Measurements from ENCODE around the gene CDC42BPG.
"Not testable (repeated sequence)": the region's sequence is repeated elsewhere in the genome, so short reads cannot be mapped to it uniquely, and the experiment has no call there.

CDC42BPG gene

GRCh38 chr11:64832467-64833197 lies 11.8 kb downstream of the CDC42BPG start:
- no peak for DNase-seq

- no peak for DNase-seq
Observed at GRCh38 chr11:64831411-64831891, 13.0 kb downstream of the CDC42BPG start.

- DNase-seq: no peak
Observed at GRCh38 chr11:64829536-64830251, 14.8 kb downstream of the CDC42BPG start.

GRCh38 chr11:64827451-64827839 lies 17.0 kb downstream of the CDC42BPG start:
- no peak for DNase-seq

- DNase-seq: no peak
Observed at GRCh38 chr11:64826578-64827450, 17.6 kb downstream of the CDC42BPG start.

- no peak for DNase-seq
Observed at GRCh38 chr11:64826062-64826461, 18.4 kb downstream of the CDC42BPG start.

GRCh38 chr11:64823568-64824119 lies 20.8 kb downstream of the CDC42BPG start:
- no peak for DNase-seq

- no peak for DNase-seq
Observed at GRCh38 chr11:64817476-64817875, 27.0 kb downstream of the CDC42BPG start.

- DNase-seq: not testable (repeated sequence)
Observed at GRCh38 chr11:64815433-64815832, 29.0 kb downstream of the CDC42BPG start.

GRCh38 chr11:64814712-64815187 lies 29.7 kb downstream of the CDC42BPG start:
- no peak for DNase-seq

- no peak for DNase-seq
Observed at GRCh38 chr11:64813826-64814225, 30.6 kb downstream of the CDC42BPG start.

- DNase-seq: no peak
Observed at GRCh38 chr11:64810891-64811272, 33.6 kb downstream of the CDC42BPG start.

- peak; percentile 95 for DNase-seq
Observed at GRCh38 chr11:64810271-64810890, 34.1 kb downstream of the CDC42BPG start, which contains the start of gene MEN1. MEN1 (minus strand) TSS chr11:64810551; CDS start chr11:64810109, 442 bp downstream.

- no peak for DNase-seq
Observed at GRCh38 chr11:64809781-64810241, 34.6 kb downstream of the CDC42BPG start.

- no peak for DNase-seq
Observed at GRCh38 chr11:64805481-64805880, 39.0 kb downstream of the CDC42BPG start.

GRCh38 chr11:64804346-64805210 lies 39.9 kb downstream of the CDC42BPG start:
- DNase-seq: no peak

- no peak for DNase-seq
Observed at GRCh38 chr11:64803846-64804345, 40.6 kb downstream of the CDC42BPG start.

GRCh38 chr11:64803158-64803845 lies 41.2 kb downstream of the CDC42BPG start, which contains the start of gene MAP4K2:
MAP4K2 (minus strand) TSS chr11:64803214; CDS start chr11:64803149, 65 bp downstream.
- peak; percentile 81 for DNase-seq

- no peak for DNase-seq
Observed at GRCh38 chr11:64802370-64803157, 41.9 kb downstream of the CDC42BPG start.

All from fibroblast of skin of right quadriceps (primary cell).